OCI-LY7 (cell line): ENCODE data around the gene HSD11B1L.

Source experiments
- EZH2phosphoT487 ChIP-seq: fragments of 200-600 bp; sonication (generic); IDR thresholded peaks from 2 replicates; pipeline ENCODE4 v1.6.1; 2018; ENCODE audit warnings: low read depth, borderline replicate concordance, mild to moderate bottlenecking, mixed run types, antibody characterized with exemption, low read length, moderate library complexity, mixed read lengths
- TF ChIP-seq, protein P1 (sequence below): fragments of 200-600 bp; sonication (generic); conservative IDR thresholded peaks from 2 replicates; pipeline ENCODE4 v1.5.1; 2014; ENCODE audit warnings: mild to moderate bottlenecking, antibody characterized with exemption, low read length, moderate library complexity, mixed read lengths

GRCh38 chr19:5718037-5718578 is 37.3 kb downstream of the HSD11B1L start:
- TF ChIP-seq, protein P1, sequence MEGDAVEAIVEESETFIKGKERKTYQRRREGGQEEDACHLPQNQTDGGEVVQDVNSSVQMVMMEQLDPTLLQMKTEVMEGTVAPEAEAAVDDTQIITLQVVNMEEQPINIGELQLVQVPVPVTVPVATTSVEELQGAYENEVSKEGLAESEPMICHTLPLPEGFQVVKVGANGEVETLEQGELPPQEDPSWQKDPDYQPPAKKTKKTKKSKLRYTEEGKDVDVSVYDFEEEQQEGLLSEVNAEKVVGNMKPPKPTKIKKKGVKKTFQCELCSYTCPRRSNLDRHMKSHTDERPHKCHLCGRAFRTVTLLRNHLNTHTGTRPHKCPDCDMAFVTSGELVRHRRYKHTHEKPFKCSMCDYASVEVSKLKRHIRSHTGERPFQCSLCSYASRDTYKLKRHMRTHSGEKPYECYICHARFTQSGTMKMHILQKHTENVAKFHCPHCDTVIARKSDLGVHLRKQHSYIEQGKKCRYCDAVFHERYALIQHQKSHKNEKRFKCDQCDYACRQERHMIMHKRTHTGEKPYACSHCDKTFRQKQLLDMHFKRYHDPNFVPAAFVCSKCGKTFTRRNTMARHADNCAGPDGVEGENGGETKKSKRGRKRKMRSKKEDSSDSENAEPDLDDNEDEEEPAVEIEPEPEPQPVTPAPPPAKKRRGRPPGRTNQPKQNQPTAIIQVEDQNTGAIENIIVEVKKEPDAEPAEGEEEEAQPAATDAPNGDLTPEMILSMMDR = no peak
- TF ChIP-seq EZH2phosphoT487 = no peak
